Endodermal cell (in vitro differentiated cells): Measurements from ENCODE around the gene SH3BP4. TPM values are rescaled to one million over a fixed set of nuclear protein-coding genes. Genes with fewer than 3 reads are reported as not detected.
"Not testable (repeated sequence)": the region's sequence is repeated elsewhere in the genome, so short reads cannot be mapped to it uniquely, and the experiment has no call there.

Experiments
- DNase-seq: peaks from one replicate; pipeline ENCODE4 v3.0.0-alpha.2; 2017
- H3K27ac ChIP-seq: 2 replicates; pipeline ENCODE4 v1.5.1; 2013; ENCODE audit warnings: mild to moderate bottlenecking, low read depth, low read length, moderate library complexity
- H3K27me3 ChIP-seq: 2 replicates; pipeline ENCODE4 v1.6.1; 2013; ENCODE audit warnings: mild to moderate bottlenecking, low read length, moderate library complexity; ENCODE audit not compliant: insufficient read depth, control insufficient read depth, poor library complexity, severe bottlenecking
- H3K36me3 ChIP-seq: 2 replicates; pipeline ENCODE4 v1.7.0; 2013; ENCODE audit warnings: mild to moderate bottlenecking, low read length, moderate library complexity; ENCODE audit not compliant: control insufficient read depth, insufficient read depth
- H3K4me1 ChIP-seq: one replicate; pipeline ENCODE4 v1.7.0; 2013; ENCODE audit warnings: low read length; ENCODE audit not compliant: control insufficient read depth, insufficient read depth
- H3K4me3 ChIP-seq: 2 replicates; pipeline ENCODE4 v1.5.1; 2013; ENCODE audit warnings: mild to moderate bottlenecking, low read length, moderate library complexity
- H3K9ac ChIP-seq: 2 replicates; pipeline ENCODE4 v1.6.1; 2013; ENCODE audit warnings: mild to moderate bottlenecking, low read length, moderate library complexity; ENCODE audit not compliant: poor library complexity, severe bottlenecking; ENCODE audit errors: extremely low read depth
- H3K9me3 ChIP-seq: 2 replicates; pipeline ENCODE4 v1.6.1; 2013; ENCODE audit warnings: mild to moderate bottlenecking, low read length, moderate library complexity; ENCODE audit not compliant: control insufficient read depth
- H3K27ac Mint-ChIP-seq: 2 replicates; pipeline ENCODE4 v1.8.0; 2020; ENCODE audit warnings: mixed read lengths
- H3K27me3 Mint-ChIP-seq: 2 replicates; pipeline ENCODE4 v1.8.0; 2021; ENCODE audit warnings: mild to moderate bottlenecking, mixed read lengths; ENCODE audit not compliant: insufficient read depth
- H3K36me3 Mint-ChIP-seq: 2 replicates; pipeline ENCODE4 v1.8.0; 2020; ENCODE audit warnings: low read depth, mixed read lengths
- H3K4me1 Mint-ChIP-seq: 2 replicates; pipeline ENCODE4 v1.8.0; 2020; ENCODE audit warnings: mixed read lengths
- H3K4me3 Mint-ChIP-seq: 2 replicates; pipeline ENCODE4 v1.8.0; 2020; ENCODE audit warnings: mild to moderate bottlenecking, moderate library complexity, mixed read lengths
- H3K9me3 Mint-ChIP-seq: 2 replicates; pipeline ENCODE4 v1.8.0; 2020; ENCODE audit warnings: mild to moderate bottlenecking, mixed read lengths
- CTCF ChIP-seq: fragments of 200-600 bp; sonication (generic); conservative IDR thresholded peaks from 2 replicates; pipeline ENCODE4 v1.5.0; 2021; ENCODE audit warnings: antibody characterized with exemption, mild to moderate bottlenecking
- WGBS, 2 experiments: methylation state at CpG; one replicate each; pipeline versions ENCODE4 v1.1.5 to v1.1.7; 2013; ENCODE audit warnings: missing lambda C conversion rate in 2 of 2, mixed read lengths in 1 of 2; ENCODE audit not compliant: insufficient coverage in 1 of 2, insufficient read length in 1 of 2; 5-methylcytosine and 5-hydroxymethylcytosine counted together
- total RNA-seq, 2 donors: library from RNA; stranded (reverse); fragmentation: NEBNext Ultra II Directional in 1 of 2; extraction: Animal tissue kit (Norgen Biotek cat#: 25700) in 1 of 2; gene quantifications; 2 replicates in 1 of 2; 3 replicates in 1 of 2; pipeline ENCODE4 v1.2.1, GENCODE V29; 2021

Gene SH3BP4
- total RNA-seq, 2 donors from 2014 or later = 49.1 to 53.4 TPM

- peak; percentile 81 for TF ChIP-seq CTCF
- WGBS, 2 experiments = 87 to 93% methylated on average over 8 to 12 of the region's 12 CpGs
These were observed 104.2 kb downstream of the SH3BP4 start for GRCh38 chr2:235055891-235056516.

DNA sequence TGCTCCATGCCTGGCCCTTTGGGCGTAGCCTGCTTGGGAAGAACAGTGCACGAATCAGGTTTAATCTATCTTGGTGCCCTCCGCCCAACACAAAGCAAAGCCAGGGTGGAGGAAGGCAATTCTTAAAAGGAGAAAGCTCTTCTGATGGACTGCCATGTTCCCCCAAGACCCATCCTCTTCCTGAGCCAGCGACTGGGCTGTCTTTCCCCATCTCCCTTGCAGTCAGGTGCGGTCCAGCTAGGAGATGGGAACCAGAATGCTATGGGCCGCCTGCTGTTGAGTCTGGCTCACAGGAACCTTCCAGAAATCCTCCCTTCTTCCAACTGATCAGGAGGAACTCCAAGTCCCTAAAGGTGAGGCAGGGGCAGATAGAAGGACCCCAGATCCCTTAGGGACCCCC is 105.0 kb downstream of the SH3BP4 start:
- H3K27me3 Mint-ChIP-seq = no peaks in the 10 kb centered on the region
- Histone ChIP-seq H3K27ac (no peak overlapping the region), H3K4me3 (no peak overlapping the region), H3K9me3 (no peaks in the 10 kb centered on the region), H3K9ac (no peak overlapping the region), H3K4me1 (no peaks in the 10 kb centered on the region), H3K36me3 (peaks cover 44% of the 10 kb centered on the region), H3K27me3 (no peaks in the 10 kb centered on the region)
- no peaks in the 10 kb centered on the region for H3K4me1 Mint-ChIP-seq
- H3K4me3 Mint-ChIP-seq = no peak overlapping the region
- no peak for TF ChIP-seq CTCF
- peak; percentile 30 for DNase-seq
- no peaks in the 10 kb centered on the region for H3K9me3 Mint-ChIP-seq
- 91 to 100% methylated on average over 6 of the region's 6 CpGs for WGBS, 2 experiments
- no peak overlapping the region for H3K27ac Mint-ChIP-seq
- peaks cover 31% of the 10 kb centered on the region for H3K36me3 Mint-ChIP-seq

More at GRCh38 chr2:235055891-235056516, 104.2 kb downstream of the SH3BP4 start:
- no peak overlapping the region for H3K9ac ChIP-seq
- H3K4me3 ChIP-seq = no peak overlapping the region
- peaks cover 38% of the 10 kb centered on the region for H3K36me3 Mint-ChIP-seq
- no peak overlapping the region for H3K4me3 Mint-ChIP-seq
- H3K27me3 ChIP-seq = no peaks in the 10 kb centered on the region
- H3K27ac ChIP-seq = no peak overlapping the region
- H3K4me1 ChIP-seq = no peaks in the 10 kb centered on the region
- no peaks in the 10 kb centered on the region for H3K9me3 ChIP-seq
- peaks cover 51% of the 10 kb centered on the region for H3K36me3 ChIP-seq
- H3K27ac Mint-ChIP-seq = no peak overlapping the region
- peak; percentile 78 for DNase-seq
- no peaks in the 10 kb centered on the region for H3K9me3 Mint-ChIP-seq
- no peaks in the 10 kb centered on the region for H3K4me1 Mint-ChIP-seq
- H3K27me3 Mint-ChIP-seq = no peaks in the 10 kb centered on the region

DNA sequence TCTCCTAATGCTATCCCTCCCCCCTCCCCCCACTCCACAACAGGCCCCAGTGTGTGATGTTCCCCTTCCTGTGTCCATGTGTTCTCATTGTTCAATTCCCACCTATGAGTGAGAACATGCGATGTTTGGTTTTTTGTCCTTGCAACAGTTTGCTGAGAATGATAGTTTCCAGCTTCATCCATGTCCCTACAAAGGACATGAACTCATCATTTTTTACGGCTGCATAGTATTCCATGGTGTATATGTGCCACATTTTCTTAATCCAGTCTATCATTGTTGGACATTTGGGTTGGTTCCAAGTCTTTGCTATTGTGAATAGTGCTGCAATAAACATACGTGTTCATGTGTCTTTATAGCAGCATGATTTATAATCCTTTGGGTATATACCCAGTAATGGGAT is 105.8 kb downstream of the SH3BP4 start:
- not testable (repeated sequence) for H3K27ac ChIP-seq, H3K4me1 Mint-ChIP-seq, H3K9me3 Mint-ChIP-seq, H3K4me1 ChIP-seq, H3K9me3 ChIP-seq, H3K27me3 Mint-ChIP-seq, DNase-seq, H3K9ac ChIP-seq, H3K27me3 ChIP-seq, H3K4me3 Mint-ChIP-seq, H3K4me3 ChIP-seq, H3K27ac Mint-ChIP-seq
- peaks cover 23% of the 10 kb centered on the region for H3K36me3 Mint-ChIP-seq
- H3K36me3 ChIP-seq = peaks cover 36% of the 10 kb centered on the region
- WGBS, 2 experiments = no CpG with 5 or more reads among the region's 3 CpGs

DNA sequence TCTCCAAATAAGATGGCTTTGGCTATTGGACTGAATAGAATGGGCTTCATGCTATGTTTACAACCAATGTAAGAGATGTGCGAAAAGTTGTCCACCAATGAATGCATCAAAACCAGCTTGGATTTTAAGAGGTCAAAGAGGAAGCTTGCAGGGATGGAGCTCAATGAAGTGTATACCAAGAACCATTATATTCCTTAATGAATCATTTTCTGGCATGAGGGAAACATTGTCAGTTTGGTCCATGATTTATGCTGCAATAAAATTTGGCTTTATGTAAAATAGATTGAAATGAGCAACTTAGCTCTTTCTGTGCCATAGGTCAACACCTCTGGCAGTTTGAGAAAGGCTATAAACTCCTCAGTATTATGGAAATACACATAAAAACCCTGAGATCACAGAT is 107.3 kb downstream of the SH3BP4 start:
- Histone ChIP-seq H3K27me3 (no peaks in the 10 kb centered on the region), H3K9me3 (no peaks in the 10 kb centered on the region), H3K36me3 (peaks cover 22% of the 10 kb centered on the region), H3K4me1 (no peaks in the 10 kb centered on the region), H3K27ac (no peak overlapping the region), H3K9ac (no peak overlapping the region), H3K4me3 (no peak overlapping the region)
- H3K36me3 Mint-ChIP-seq = peaks cover 11% of the 10 kb centered on the region
- no peak overlapping the region for H3K27ac Mint-ChIP-seq
- no peak for TF ChIP-seq CTCF
- no peaks in the 10 kb centered on the region for H3K27me3 Mint-ChIP-seq
- H3K4me1 Mint-ChIP-seq = no peaks in the 10 kb centered on the region
- 93 to 100% methylated on average over 1 of the region's 1 CpG for WGBS, 2 experiments
- H3K4me3 Mint-ChIP-seq = no peak overlapping the region
- no peaks in the 10 kb centered on the region for H3K9me3 Mint-ChIP-seq
- DNase-seq = no peak
